Measurements from ENCODE around the gene FSTL4. TPM values are rescaled to one million over a fixed set of nuclear protein-coding genes. Genes with fewer than 3 reads are reported as not detected.

FSTL4 gene
- total and polyA plus RNA-seq, 12 donors, result 0.48 to 5.2 (median 2.3) TPM

GRCh38 chr5:133391354-133392136 is 220.8 kb downstream of the FSTL4 start:
- Histone ChIP-seq H3K9me3 (replicated peaks in 1 of 3) (no peaks in the 10 kb centered on the region), H3K27ac (no peak overlapping the region), H3K27me3 (no peaks in the 10 kb centered on the region), H3K36me3 (replicated peaks in 1 of 2) (no peaks in the 10 kb centered on the region), H3K4me3 (no peak overlapping the region), H3K4me1 (replicated peaks in 1 of 2) (no peaks in the 10 kb centered on the region)
- WGBS, 4 donors, result 87 to 93% (median 90%) methylated on average over 8 to 9 of the region's 9 CpGs
- TF ChIP-seq POLR2A (IDR thresholded peaks at IDR 0.05) (no peak), CTCF (IDR thresholded peaks at IDR 0.05) (no peak)
- DNase-seq, result peak in 1 of 7 donors; percentile 17
- intact Hi-C loops (cut with DNase I), result no loop called here

- intact Hi-C loops (cut with DNase I), result no loop called here
- no peak overlapping the region for H3K4me3 ChIP-seq
- WGBS, 4 donors, result 88 to 92% (median 89%) methylated on average over 10 of the region's 10 CpGs
- H3K27me3 ChIP-seq, result no peaks in the 10 kb centered on the region
- TF ChIP-seq POLR2A (IDR thresholded peaks at IDR 0.05) (no peak), CTCF (IDR thresholded peaks at IDR 0.05) (no peak)
- H3K9me3 ChIP-seq (replicated peaks in 1 of 3), result no peaks in the 10 kb centered on the region
- H3K4me1 ChIP-seq (replicated peaks in 1 of 2), result no peaks in the 10 kb centered on the region
- peak in 1 of 7 donors; percentile 15 for DNase-seq
- no peaks in the 10 kb centered on the region for H3K36me3 ChIP-seq (replicated peaks in 1 of 2)
- no peak overlapping the region for H3K27ac ChIP-seq
Observed at GRCh38 chr5:133390416-133391353, 221.7 kb downstream of the FSTL4 start.

GRCh38 chr5:133389066-133389590 is 223.2 kb downstream of the FSTL4 start:
- intact Hi-C loops (cut with DNase I), result no loop called here
- Histone ChIP-seq H3K36me3 (replicated peaks in 1 of 2) (no peaks in the 10 kb centered on the region), H3K9me3 (replicated peaks in 1 of 3) (no peaks in the 10 kb centered on the region), H3K4me3 (no peak overlapping the region), H3K4me1 (replicated peaks in 1 of 2) (no peaks in the 10 kb centered on the region), H3K27me3 (no peaks in the 10 kb centered on the region), H3K27ac (no peak overlapping the region)
- TF ChIP-seq CTCF (IDR thresholded peaks at IDR 0.05), result no peak
- no peak for TF ChIP-seq POLR2A (IDR thresholded peaks at IDR 0.05)
- 60 to 81% (median 72%) methylated on average over 4 of the region's 4 CpGs for WGBS, 4 donors
- DNase-seq, result peak in 1 of 7 donors; percentile 2

- no peaks in the 10 kb centered on the region for H3K36me3 ChIP-seq (replicated peaks in 1 of 2)
- no peak overlapping the region for H3K27ac ChIP-seq
- H3K27me3 ChIP-seq, result no peaks in the 10 kb centered on the region
- intact Hi-C loops (cut with DNase I), result no loop called here
- DNase-seq, result peak in 1 of 7 donors; percentile 38
- H3K9me3 ChIP-seq (replicated peaks in 1 of 3), result no peaks in the 10 kb centered on the region
- WGBS, 4 donors, result 91 to 97% (median 96%) methylated on average over 9 of the region's 9 CpGs
- no peak overlapping the region for H3K4me3 ChIP-seq
- no peaks in the 10 kb centered on the region for H3K4me1 ChIP-seq (replicated peaks in 1 of 2)
- TF ChIP-seq POLR2A (IDR thresholded peaks at IDR 0.05) (no peak), CTCF (IDR thresholded peaks at IDR 0.05) (no peak)
Observed at GRCh38 chr5:133387621-133388020, 224.7 kb downstream of the FSTL4 start.
